Measurements from ENCODE around the gene PRPF40A. TPM values are rescaled to one million over a fixed set of nuclear protein-coding genes. Genes with fewer than 3 reads are reported as not detected.

PRPF40A gene
- total and polyA plus RNA-seq, 2 of the 13 experiments (the other 11 are each of a cell fraction or from before 2014, with no cell fraction given), result 146 to 207 TPM

DNA sequence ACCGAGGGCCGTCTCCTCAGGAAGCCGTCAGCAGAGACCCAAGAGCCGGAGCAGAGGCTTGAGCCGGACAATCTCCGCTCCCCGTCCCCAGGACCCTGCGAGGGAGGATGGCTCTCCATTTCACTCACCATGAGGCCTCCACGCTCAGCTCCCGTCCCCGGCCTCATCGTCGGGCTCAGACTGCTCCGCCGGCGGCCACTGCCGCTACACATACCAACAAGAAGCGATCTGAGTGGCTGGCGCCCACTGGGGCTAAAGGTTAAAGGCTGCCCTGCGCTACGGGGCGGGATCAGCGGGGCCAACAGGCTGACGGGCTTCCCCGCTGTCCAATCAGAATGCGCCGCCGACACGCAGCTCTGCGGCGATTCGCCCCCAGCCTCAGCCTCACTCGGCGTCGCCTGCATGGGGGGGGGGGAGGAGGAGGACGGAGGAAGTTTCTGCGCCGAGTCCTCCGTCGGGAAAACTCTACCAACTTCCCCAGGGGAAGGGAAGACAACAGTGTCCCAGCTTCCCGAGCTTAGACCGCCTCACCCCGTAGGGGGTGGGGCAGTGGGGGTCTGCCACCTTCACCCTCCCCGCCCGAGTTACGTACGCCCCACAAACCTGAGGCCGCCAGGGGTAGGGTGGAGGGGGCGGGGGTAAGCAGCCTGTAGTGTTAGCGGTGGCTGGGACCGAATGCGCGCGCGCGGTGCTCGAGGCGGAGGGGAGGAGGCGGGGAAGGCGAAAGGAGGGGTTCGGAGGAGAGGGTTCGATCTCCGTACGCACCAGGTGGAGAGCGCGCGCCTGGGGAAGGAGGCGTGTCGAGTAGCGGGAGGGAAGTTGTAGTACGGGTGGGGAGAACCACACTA, at the start of gene PRPF40A (continued):
- no peak for TF ChIP-seq CBX2 (IDR thresholded peaks at IDR 0.05; ENCODE audit: low read depth, low read length)
- TF ChIP-seq CBX2 (CRISPR knock-in tag; IDR thresholded peaks at IDR 0.05; ENCODE audit: low read depth), result no peak
- TF ChIP-seq TEAD2 (CRISPR knock-in tag; IDR thresholded peaks at IDR 0.05), result no peak
- TF ChIP-seq HHEX (CRISPR knock-in tag; IDR thresholded peaks at IDR 0.05), result 0 out of 2 replicates have a peak, but pooled peaks have one; percentile 15
- TF ChIP-seq ZBTB7B (CRISPR knock-in tag; IDR thresholded peaks at IDR 0.05), result no peak
- 0 out of 2 replicates have a peak, but pooled peaks have one; percentile 66 for TF ChIP-seq ZNF101 (CRISPR knock-in tag; IDR thresholded peaks at IDR 0.05; ENCODE audit: borderline replicate concordance, low read depth)
- TF ChIP-seq ZNF282 (IDR thresholded peaks at IDR 0.05; ENCODE audit: partially characterized antibody), result no peak
- TF ChIP-seq, protein P1, sequence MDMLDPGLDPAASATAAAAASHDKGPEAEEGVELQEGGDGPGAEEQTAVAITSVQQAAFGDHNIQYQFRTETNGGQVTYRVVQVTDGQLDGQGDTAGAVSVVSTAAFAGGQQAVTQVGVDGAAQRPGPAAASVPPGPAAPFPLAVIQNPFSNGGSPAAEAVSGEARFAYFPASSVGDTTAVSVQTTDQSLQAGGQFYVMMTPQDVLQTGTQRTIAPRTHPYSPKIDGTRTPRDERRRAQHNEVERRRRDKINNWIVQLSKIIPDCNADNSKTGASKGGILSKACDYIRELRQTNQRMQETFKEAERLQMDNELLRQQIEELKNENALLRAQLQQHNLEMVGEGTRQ (IDR thresholded peaks at IDR 0.05; ENCODE audit: low read depth, low read length), result no peak
- TF ChIP-seq, protein P1 (CRISPR knock-in tag; IDR thresholded peaks at IDR 0.05; ENCODE audit: borderline replicate concordance), result no peak
- peak; percentile 74; the same call in 1 of the 2 replicates for TF ChIP-seq ZNF790 (CRISPR knock-in tag; IDR thresholded peaks at IDR 0.05; ENCODE audit: borderline replicate concordance)
- no peak; the same call in 1 of the 2 replicates for TF ChIP-seq ZFP90 (CRISPR knock-in tag; IDR thresholded peaks at IDR 0.05; ENCODE audit: borderline replicate concordance)
- TF ChIP-seq, protein P2, sequence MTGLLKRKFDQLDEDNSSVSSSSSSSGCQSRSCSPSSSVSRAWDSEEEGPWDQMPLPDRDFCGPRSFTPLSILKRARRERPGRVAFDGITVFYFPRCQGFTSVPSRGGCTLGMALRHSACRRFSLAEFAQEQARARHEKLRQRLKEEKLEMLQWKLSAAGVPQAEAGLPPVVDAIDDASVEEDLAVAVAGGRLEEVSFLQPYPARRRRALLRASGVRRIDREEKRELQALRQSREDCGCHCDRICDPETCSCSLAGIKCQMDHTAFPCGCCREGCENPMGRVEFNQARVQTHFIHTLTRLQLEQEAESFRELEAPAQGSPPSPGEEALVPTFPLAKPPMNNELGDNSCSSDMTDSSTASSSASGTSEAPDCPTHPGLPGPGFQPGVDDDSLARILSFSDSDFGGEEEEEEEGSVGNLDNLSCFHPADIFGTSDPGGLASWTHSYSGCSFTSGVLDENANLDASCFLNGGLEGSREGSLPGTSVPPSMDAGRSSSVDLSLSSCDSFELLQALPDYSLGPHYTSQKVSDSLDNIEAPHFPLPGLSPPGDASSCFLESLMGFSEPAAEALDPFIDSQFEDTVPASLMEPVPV (CRISPR knock-in tag; IDR thresholded peaks at IDR 0.05), result peak; percentile 84; the same call in 1 of the 2 replicates
- no peak; the same call in none of the 2 replicates for TF ChIP-seq ZNF619 (CRISPR knock-in tag; IDR thresholded peaks at IDR 0.05)
- TF ChIP-seq XRCC5 (optimal IDR thresholded peaks at IDR 0.05; ENCODE audit: low read length), result peak; percentile 66
- no peak for TF ChIP-seq HOXA7 (CRISPR knock-in tag; IDR thresholded peaks at IDR 0.05)

Measured in HepG2 (cell line).